TTC549 (cell line): Measurements from ENCODE around the gene FGF3.

ENCODE experiments used
- FAIRE-seq: peaks from 2 replicates; lab custom pipeline; 2012; peaks lifted over from hg19 to GRCh38; lab: Jason Lieb, UNC

Gene FGF3

GRCh38 chr11:69803022-69803421, 16.2 kb downstream of the FGF3 start:
- no peak for FAIRE-seq

- no peak for FAIRE-seq
These were observed 16.6 kb downstream of the FGF3 start for GRCh38 chr11:69802590-69802989.

GRCh38 chr11:69801513-69802335, 17.5 kb downstream of the FGF3 start:
- no peak for FAIRE-seq

GRCh38 chr11:69800278-69800677, 18.9 kb downstream of the FGF3 start:
- no peak for FAIRE-seq

GRCh38 chr11:69799582-69799981, 19.6 kb downstream of the FGF3 start:
- FAIRE-seq: peak; percentile 83

- no peak for FAIRE-seq
These were observed 20.1 kb downstream of the FGF3 start for GRCh38 chr11:69799097-69799496.

GRCh38 chr11:69797737-69798528, 21.3 kb downstream of the FGF3 start:
- FAIRE-seq: no peak

GRCh38 chr11:69797156-69797555, 22.1 kb downstream of the FGF3 start:
- FAIRE-seq: no peak

- FAIRE-seq: no peak
These were observed 23.2 kb downstream of the FGF3 start for GRCh38 chr11:69796063-69796462.

- FAIRE-seq: no peak
These were observed 27.7 kb downstream of the FGF3 start for GRCh38 chr11:69791276-69792180.

- FAIRE-seq: no peak
These were observed 30.3 kb downstream of the FGF3 start for GRCh38 chr11:69788956-69789355.

GRCh38 chr11:69787906-69788305, 31.3 kb downstream of the FGF3 start:
- FAIRE-seq: no peak

- no peak for FAIRE-seq
These were observed 31.8 kb downstream of the FGF3 start for GRCh38 chr11:69787457-69787856.

- FAIRE-seq: no peak
These were observed 38.0 kb downstream of the FGF3 start for GRCh38 chr11:69781241-69781640.

GRCh38 chr11:69778373-69778772, 40.8 kb downstream of the FGF3 start:
- no peak for FAIRE-seq

- FAIRE-seq: no peak
These were observed 44.0 kb downstream of the FGF3 start, which contains the start of gene FGF4 for GRCh38 chr11:69775163-69775755. TSS of gene FGF4 (minus strand) at chr11:69775341. CDS start at chr11:69775084, 257 bp downstream.

- no peak for FAIRE-seq
These were observed 44.7 kb downstream of the FGF3 start for GRCh38 chr11:69774354-69775162.

- no peak for FAIRE-seq
These were observed 45.4 kb downstream of the FGF3 start for GRCh38 chr11:69773626-69774353.

GRCh38 chr11:69771466-69771865, 47.8 kb downstream of the FGF3 start:
- no peak for FAIRE-seq

GRCh38 chr11:69770540-69770939, 48.7 kb downstream of the FGF3 start:
- FAIRE-seq: no peak
